GM23338 (cell line): ENCODE results near the gene RPUSD1. TPM values are rescaled to one million over a fixed set of nuclear protein-coding genes. Genes with fewer than 3 reads are reported as not detected.

ENCODE experiments used
- ATAC-seq: fragments of 200-7000 bp; cut with Tn5 transposase; 3 replicates; pipeline ENCODE4 v1.9.1; 2020
- DNase-seq: peaks from one replicate; pipeline ENCODE4 v3.0.0-alpha.2; 2015; ENCODE audit warnings: low spot score
- H2AFZ ChIP-seq: fragments of 200-600 bp; sonication (generic); 2 replicates; pipeline ENCODE4 v1.8.0; 2016; ENCODE audit warnings: antibody characterized with exemption, mild to moderate bottlenecking, moderate library complexity
- H3F3A ChIP-seq: fragments of 200-600 bp; sonication (generic); replicated peaks from 2 replicates; pipeline ENCODE4 v1.8.0; 2017; ENCODE audit warnings: antibody characterized with exemption, mixed run types, low read depth
- H3K27ac ChIP-seq: fragments of 200-600 bp; sonication (generic); 2 replicates; pipeline ENCODE4 v1.6.1; 2016; ENCODE audit warnings: low read depth
- H3K27me3 ChIP-seq: fragments of 200-600 bp; sonication (generic); 2 replicates; pipeline ENCODE4 v1.8.0; 2016; ENCODE audit warnings: mild to moderate bottlenecking, mixed run types, moderate library complexity; ENCODE audit not compliant: insufficient read depth
- H3K36me3 ChIP-seq: fragments of 200-600 bp; sonication (generic); 2 replicates; pipeline ENCODE4 v1.8.0; 2016; ENCODE audit warnings: mild to moderate bottlenecking; ENCODE audit not compliant: insufficient read depth
- H3K4me1 ChIP-seq: fragments of 200-600 bp; sonication (generic); 2 replicates; pipeline ENCODE4 v1.8.0; 2016; ENCODE audit warnings: mild to moderate bottlenecking, moderate library complexity; ENCODE audit not compliant: insufficient read depth
- H3K4me2 ChIP-seq: fragments of 200-600 bp; sonication (generic); 2 replicates; pipeline ENCODE4 v1.7.1; 2017; ENCODE audit warnings: mixed run types
- H3K4me3 ChIP-seq: fragments of 200-600 bp; sonication (generic); 2 replicates; pipeline ENCODE4 v1.6.1; 2016; ENCODE audit warnings: mixed run types
- H3K79me2 ChIP-seq: fragments of 200-600 bp; sonication (generic); replicated peaks from 2 replicates; pipeline ENCODE4 v1.8.0; 2017; ENCODE audit warnings: mild to moderate bottlenecking; ENCODE audit not compliant: insufficient read depth
- H3K9me2 ChIP-seq: fragments of 200-600 bp; sonication (generic); 2 replicates; pipeline ENCODE4 v1.8.0; 2017; ENCODE audit not compliant: insufficient read depth
- H4K20me1 ChIP-seq: fragments of 200-600 bp; sonication (generic); replicated peaks from 2 replicates; pipeline ENCODE4 v1.8.0; 2017; ENCODE audit warnings: mild to moderate bottlenecking; ENCODE audit not compliant: insufficient read depth
- H3K27ac Mint-ChIP-seq: 2 replicates; pipeline ENCODE4 v1.8.0; 2020; ENCODE audit warnings: inconsistent platforms, mild to moderate bottlenecking, moderate library complexity, mixed read lengths
- H3K27me3 Mint-ChIP-seq: 3 replicates; pipeline ENCODE4 v1.8.0; 2022; ENCODE audit warnings: low read depth, mild to moderate bottlenecking, moderate library complexity, mixed read lengths, inconsistent platforms; ENCODE audit not compliant: insufficient read depth, poor library complexity
- H3K36me3 Mint-ChIP-seq: 3 replicates; pipeline ENCODE4 v1.8.0; 2021; ENCODE audit warnings: low read depth, mild to moderate bottlenecking, inconsistent platforms, moderate library complexity, mixed read lengths
- H3K4me1 Mint-ChIP-seq: 3 replicates; pipeline ENCODE4 v1.8.0; 2020; ENCODE audit warnings: mild to moderate bottlenecking, inconsistent platforms, mixed read lengths
- H3K4me3 Mint-ChIP-seq: 3 replicates; pipeline ENCODE4 v1.8.0; 2021; ENCODE audit warnings: moderate library complexity, mild to moderate bottlenecking, inconsistent platforms, mixed read lengths
- H3K9me3 Mint-ChIP-seq: 3 replicates; pipeline ENCODE4 v1.8.0; 2020; ENCODE audit warnings: moderate library complexity, mild to moderate bottlenecking, inconsistent platforms, mixed read lengths
- CREB1 ChIP-seq: fragments of 250-450 bp; sonication (Bioruptor Pico); IDR thresholded peaks from 2 replicates; pipeline ENCODE4 v1.5.0; 2020; ENCODE audit warnings: low read depth, mild to moderate bottlenecking, moderate library complexity
- CTCF ChIP-seq, 2 experiments: fragments of 200-600 bp in 1 of 2; sonication (generic) in 1 of 2; conservative IDR thresholded peaks; 2 replicates each; pipeline versions ENCODE4 v1.5.1 to v1.6.1; 2016 to 2017; ENCODE audit warnings: antibody characterized with exemption in 2 of 2, low read depth in 2 of 2, mild to moderate bottlenecking in 2 of 2, moderate library complexity in 1 of 2
- EZH2 ChIP-seq: fragments of 200-600 bp; sonication (generic); IDR thresholded peaks from one replicate; pipeline ENCODE4 v1.8.0; 2017; ENCODE audit warnings: antibody characterized with exemption, mild to moderate bottlenecking, low read depth; ENCODE audit not compliant: unreplicated experiment
- EZH2phosphoT487 ChIP-seq: fragments of 200-600 bp; sonication (generic); IDR thresholded peaks from one replicate; pipeline ENCODE4 v1.8.1; 2018; ENCODE audit warnings: antibody characterized with exemption; ENCODE audit not compliant: unreplicated experiment
- JUNB ChIP-seq: IDR thresholded peaks from one replicate; pipeline ENCODE4 v1.6.1; 2016; ENCODE audit warnings: antibody characterized with exemption; ENCODE audit not compliant: unreplicated experiment
- NANOG ChIP-seq: IDR thresholded peaks from 2 replicates; pipeline ENCODE4 v1.6.1; 2016; ENCODE audit warnings: antibody characterized with exemption, borderline replicate concordance
- POLR2AphosphoS5 ChIP-seq: IDR thresholded peaks from 2 replicates; pipeline ENCODE4 v1.6.1; 2016; ENCODE audit warnings: antibody characterized with exemption, low read depth
- REST ChIP-seq: IDR thresholded peaks from one replicate; pipeline ENCODE4 v1.6.1; 2018; ENCODE audit warnings: antibody characterized with exemption; ENCODE audit not compliant: unreplicated experiment
- STAT1 ChIP-seq: IDR thresholded peaks from one replicate; pipeline ENCODE4 v1.6.1; 2016; ENCODE audit warnings: antibody characterized with exemption; ENCODE audit not compliant: unreplicated experiment
- ZNF114 ChIP-seq: fragments of 250-450 bp; sonication (Bioruptor Pico); IDR thresholded peaks from 2 replicates; pipeline ENCODE4 v1.5.0; 2020; ENCODE audit warnings: mild to moderate bottlenecking, moderate library complexity
- ZNF331 ChIP-seq: fragments of 250-450 bp; sonication (Bioruptor Pico); IDR thresholded peaks from 2 replicates; pipeline ENCODE4 v1.5.0; 2020; ENCODE audit warnings: low read depth, mild to moderate bottlenecking, moderate library complexity
- polyA plus RNA-seq: library from polyadenylated mRNA; unstranded; fragments of >200 nt; fragmentation: Nextera tagmentation; extraction: Ambion mirVana; gene quantifications from 2 replicates; pipeline ENCODE4 v1.2.1, GENCODE V29; 2016
- total RNA-seq: library from RNA; depleted of rRNA; stranded (reverse); fragments of >200 nt; shearing (Covaris generic); gene quantifications from 2 replicates; pipeline ENCODE4 v1.2.3, GENCODE V29; 2014
- TF ChIP-seq, protein P1 (sequence below): IDR thresholded peaks from 2 replicates; pipeline ENCODE4 v1.6.1; 2016; ENCODE audit warnings: antibody characterized with exemption
- TF ChIP-seq, protein P2 (sequence below): fragments of 250-450 bp; sonication (Bioruptor Pico); IDR thresholded peaks from 2 replicates; pipeline ENCODE4 v1.5.0; 2020; ENCODE audit warnings: mild to moderate bottlenecking, moderate library complexity

Gene RPUSD1
- total and polyA plus RNA-seq, 2 experiments from 2014 or later, result 19.1 to 79.5 TPM

DNA sequence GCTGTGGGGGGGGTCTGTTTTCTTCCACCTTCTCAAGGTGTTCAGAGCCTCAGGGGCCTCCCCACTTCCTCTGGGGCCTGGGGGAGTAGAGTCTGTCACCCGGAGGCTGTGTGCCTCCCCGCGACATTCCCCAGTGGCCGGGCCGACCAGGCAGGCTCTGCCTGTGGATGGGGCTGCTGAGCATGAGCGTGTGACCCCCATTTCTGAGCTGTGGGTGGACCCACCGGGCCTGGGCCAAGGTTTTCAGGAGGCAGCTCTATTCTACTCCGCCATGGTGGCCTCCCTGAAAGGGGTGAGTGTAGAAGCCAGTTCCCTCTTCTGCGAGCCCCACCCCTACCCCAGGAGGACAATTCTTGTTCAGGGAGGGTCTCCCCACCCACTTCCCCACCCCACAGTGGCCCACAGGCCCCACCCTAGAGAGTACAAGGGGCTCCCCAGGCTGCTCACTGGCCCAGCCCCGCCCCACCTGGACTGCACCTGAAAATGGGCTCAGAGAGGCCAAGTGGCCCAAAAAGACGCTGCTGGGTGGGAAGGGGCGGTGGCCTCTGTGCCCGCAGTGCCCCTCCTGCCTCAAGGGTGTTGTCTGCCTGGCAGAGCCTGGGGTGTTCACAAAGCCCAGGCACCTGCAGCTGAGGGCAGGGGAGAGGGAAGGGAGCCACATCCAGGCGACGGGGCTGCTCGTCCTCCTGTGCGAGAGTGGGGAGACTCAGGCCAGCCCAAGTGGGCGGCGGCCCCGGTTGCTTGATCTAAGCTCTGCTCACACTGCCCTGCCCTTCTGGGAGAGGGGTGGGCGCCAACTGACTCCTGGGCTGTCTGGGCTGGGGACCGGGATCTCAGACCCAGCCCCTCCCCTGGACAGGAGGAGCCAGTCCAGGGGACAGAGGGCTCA is 26.3 kb downstream of the RPUSD1 start:
- no peaks in the 10 kb centered on the region for H3K79me2 ChIP-seq
- H3K27ac ChIP-seq, result no peak overlapping the region
- no peak overlapping the region for H2AFZ ChIP-seq
- H3K4me1 ChIP-seq, result no peaks in the 10 kb centered on the region
- H3K4me3 ChIP-seq, result no peak overlapping the region
- no peaks in the 10 kb centered on the region for H3K9me2 ChIP-seq
- no peaks in the 10 kb centered on the region for H3K36me3 ChIP-seq
- no peaks in the 10 kb centered on the region for H3K36me3 Mint-ChIP-seq
- H3K9me3 Mint-ChIP-seq, result no peaks in the 10 kb centered on the region; the same call in 2 of the 3 replicates
- TF ChIP-seq STAT1 (no peak), POLR2AphosphoS5 (no peak), REST (no peak), CTCF (conservative IDR thresholded peaks at IDR 0.05; ENCODE audit: low read depth in 2 of 2) (no peak), CREB1 (CRISPR knock-in tag) (no peak), EZH2phosphoT487 (no peak), NANOG (no peak), ZNF331 (CRISPR knock-in tag) (no peak), ZNF114 (CRISPR knock-in tag) (no peak), EZH2 (no peak), JUNB (no peak)
- TF ChIP-seq, protein P1, sequence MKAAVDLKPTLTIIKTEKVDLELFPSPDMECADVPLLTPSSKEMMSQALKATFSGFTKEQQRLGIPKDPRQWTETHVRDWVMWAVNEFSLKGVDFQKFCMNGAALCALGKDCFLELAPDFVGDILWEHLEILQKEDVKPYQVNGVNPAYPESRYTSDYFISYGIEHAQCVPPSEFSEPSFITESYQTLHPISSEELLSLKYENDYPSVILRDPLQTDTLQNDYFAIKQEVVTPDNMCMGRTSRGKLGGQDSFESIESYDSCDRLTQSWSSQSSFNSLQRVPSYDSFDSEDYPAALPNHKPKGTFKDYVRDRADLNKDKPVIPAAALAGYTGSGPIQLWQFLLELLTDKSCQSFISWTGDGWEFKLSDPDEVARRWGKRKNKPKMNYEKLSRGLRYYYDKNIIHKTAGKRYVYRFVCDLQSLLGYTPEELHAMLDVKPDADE, result no peak
- TF ChIP-seq, protein P2, sequence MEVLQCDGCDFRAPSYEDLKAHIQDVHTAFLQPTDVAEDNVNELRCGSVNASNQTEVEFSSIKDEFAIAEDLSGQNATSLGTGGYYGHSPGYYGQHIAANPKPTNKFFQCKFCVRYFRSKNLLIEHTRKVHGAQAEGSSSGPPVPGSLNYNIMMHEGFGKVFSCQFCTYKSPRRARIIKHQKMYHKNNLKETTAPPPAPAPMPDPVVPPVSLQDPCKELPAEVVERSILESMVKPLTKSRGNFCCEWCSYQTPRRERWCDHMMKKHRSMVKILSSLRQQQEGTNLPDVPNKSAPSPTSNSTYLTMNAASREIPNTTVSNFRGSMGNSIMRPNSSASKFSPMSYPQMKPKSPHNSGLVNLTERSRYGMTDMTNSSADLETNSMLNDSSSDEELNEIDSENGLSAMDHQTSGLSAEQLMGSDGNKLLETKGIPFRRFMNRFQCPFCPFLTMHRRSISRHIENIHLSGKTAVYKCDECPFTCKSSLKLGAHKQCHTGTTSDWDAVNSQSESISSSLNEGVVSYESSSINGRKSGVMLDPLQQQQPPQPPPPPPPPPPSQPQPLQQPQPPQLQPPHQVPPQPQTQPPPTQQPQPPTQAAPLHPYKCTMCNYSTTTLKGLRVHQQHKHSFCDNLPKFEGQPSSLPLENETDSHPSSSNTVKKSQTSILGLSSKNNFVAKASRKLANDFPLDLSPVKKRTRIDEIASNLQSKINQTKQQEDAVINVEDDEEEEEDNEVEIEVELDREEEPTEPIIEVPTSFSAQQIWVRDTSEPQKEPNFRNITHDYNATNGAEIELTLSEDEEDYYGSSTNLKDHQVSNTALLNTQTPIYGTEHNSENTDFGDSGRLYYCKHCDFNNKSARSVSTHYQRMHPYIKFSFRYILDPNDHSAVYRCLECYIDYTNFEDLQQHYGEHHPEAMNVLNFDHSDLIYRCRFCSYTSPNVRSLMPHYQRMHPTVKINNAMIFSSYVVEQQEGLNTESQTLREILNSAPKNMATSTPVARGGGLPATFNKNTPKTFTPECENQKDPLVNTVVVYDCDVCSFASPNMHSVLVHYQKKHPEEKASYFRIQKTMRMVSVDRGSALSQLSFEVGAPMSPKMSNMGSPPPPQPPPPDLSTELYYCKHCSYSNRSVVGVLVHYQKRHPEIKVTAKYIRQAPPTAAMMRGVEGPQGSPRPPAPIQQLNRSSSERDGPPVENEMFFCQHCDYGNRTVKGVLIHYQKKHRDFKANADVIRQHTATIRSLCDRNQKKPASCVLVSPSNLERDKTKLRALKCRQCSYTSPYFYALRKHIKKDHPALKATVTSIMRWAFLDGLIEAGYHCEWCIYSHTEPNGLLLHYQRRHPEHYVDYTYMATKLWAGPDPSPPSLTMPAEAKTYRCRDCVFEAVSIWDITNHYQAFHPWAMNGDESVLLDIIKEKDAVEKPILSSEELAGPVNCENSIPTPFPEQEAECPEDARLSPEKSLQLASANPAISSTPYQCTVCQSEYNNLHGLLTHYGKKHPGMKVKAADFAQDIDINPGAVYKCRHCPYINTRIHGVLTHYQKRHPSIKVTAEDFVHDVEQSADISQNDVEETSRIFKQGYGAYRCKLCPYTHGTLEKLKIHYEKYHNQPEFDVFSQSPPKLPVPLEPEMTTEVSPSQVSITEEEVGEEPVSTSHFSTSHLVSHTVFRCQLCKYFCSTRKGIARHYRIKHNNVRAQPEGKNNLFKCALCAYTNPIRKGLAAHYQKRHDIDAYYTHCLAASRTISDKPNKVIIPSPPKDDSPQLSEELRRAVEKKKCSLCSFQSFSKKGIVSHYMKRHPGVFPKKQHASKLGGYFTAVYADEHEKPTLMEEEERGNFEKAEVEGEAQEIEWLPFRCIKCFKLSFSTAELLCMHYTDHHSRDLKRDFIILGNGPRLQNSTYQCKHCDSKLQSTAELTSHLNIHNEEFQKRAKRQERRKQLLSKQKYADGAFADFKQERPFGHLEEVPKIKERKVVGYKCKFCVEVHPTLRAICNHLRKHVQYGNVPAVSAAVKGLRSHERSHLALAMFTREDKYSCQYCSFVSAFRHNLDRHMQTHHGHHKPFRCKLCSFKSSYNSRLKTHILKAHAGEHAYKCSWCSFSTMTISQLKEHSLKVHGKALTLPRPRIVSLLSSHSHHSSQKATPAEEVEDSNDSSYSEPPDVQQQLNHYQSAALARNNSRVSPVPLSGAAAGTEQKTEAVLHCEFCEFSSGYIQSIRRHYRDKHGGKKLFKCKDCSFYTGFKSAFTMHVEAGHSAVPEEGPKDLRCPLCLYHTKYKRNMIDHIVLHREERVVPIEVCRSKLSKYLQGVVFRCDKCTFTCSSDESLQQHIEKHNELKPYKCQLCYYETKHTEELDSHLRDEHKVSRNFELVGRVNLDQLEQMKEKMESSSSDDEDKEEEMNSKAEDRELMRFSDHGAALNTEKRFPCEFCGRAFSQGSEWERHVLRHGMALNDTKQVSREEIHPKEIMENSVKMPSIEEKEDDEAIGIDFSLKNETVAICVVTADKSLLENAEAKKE (CRISPR knock-in tag), result no peak
- H4K20me1 ChIP-seq, result no peaks in the 10 kb centered on the region
- H3K27me3 ChIP-seq, result no peaks in the 10 kb centered on the region
- H3K27ac Mint-ChIP-seq, result no peak overlapping the region
- ATAC-seq, result peak; percentile 26
- no peak overlapping the region for H3K4me3 Mint-ChIP-seq
- H3K4me2 ChIP-seq, result no peak overlapping the region
- H3K27me3 Mint-ChIP-seq, result peaks cover 15% of the 10 kb centered on the region
- no peak for DNase-seq
- no peaks in the 10 kb centered on the region; the same call in 1 of the 3 replicates for H3K4me1 Mint-ChIP-seq
- no peaks in the 10 kb centered on the region for H3F3A ChIP-seq
